HG02759 (cell line): ENCODE measurements around the gene DUSP16.

Experiments used
- ATAC-seq: cut with Tn5 transposase; IDR thresholded peaks from one replicate; pipeline ENCODE4 v1.9.1; 2021; ENCODE audit warnings: mild to moderate bottlenecking, moderate library complexity; ENCODE audit not compliant: unreplicated experiment

Gene DUSP16

GRCh38 chr12:12446786-12447185 lies 115.9 kb downstream of the DUSP16 start:
- ATAC-seq, result no peak

GRCh38 chr12:12445882-12446181 lies 116.8 kb downstream of the DUSP16 start:
- ATAC-seq, result no peak

- ATAC-seq, result no peak
Observed at GRCh38 chr12:12445165-12445881, 117.3 kb downstream of the DUSP16 start.

- no peak for ATAC-seq
Observed at GRCh38 chr12:12443431-12443878, 119.2 kb downstream of the DUSP16 start.

DNA sequence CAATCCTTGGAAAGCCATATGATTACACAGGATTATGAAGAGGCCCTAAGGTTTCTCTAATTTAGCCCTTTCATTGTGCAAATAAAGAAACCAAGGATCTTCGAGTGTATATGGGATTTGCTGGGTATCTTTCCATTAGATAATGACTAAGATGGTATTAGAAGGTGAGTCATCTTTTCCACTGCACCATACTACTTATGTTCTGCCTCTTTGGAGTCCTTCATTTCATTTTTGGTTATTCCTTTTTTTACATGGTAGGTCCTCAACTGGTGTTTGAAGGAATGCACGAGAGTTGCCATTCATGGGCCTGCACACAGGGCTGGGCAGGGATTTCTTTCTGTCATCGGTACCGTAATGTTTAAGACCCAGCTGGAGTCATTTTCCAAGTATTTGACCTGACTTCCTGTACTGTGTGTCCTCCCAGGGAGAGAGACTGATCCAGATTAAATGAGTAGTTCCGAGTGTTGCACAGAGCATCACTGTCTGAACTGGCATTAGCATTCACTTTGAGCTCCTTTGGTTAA lies 120.1 kb downstream of the DUSP16 start:
- no peak for ATAC-seq

DNA sequence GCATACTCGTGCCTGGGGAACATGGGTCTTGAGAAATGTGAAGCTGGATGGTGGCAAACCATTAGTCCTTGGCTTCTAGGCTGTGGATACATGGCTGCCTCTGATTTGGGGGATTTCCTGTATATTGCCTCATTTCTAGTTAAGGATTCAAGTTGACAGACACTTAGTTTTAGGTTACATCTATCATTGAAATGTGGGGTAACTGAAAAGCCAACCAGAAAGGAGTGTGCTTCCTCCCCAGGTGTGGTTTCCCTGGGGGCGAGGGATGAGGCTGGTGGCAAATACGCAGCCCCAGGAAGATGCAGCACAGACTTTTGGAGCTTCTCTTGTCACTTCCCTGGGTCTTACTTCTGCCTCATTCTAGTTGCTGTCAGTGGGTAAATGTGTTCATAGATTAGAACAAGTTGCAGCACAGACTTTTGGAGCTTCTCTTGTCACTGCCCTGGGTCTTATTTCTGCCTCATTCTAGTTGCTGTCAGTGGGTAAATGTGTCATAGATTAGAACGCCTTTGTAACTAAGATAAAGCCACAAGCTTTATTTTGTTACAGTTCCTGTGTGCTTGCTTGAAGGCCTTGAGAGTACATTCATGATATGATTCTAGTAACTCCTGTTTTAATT lies 120.7 kb downstream of the DUSP16 start:
- ATAC-seq, result peak; percentile 55

- ATAC-seq, result no peak
Observed at GRCh38 chr12:12441429-12441807, 121.2 kb downstream of the DUSP16 start.

GRCh38 chr12:12440784-12441428 lies 121.8 kb downstream of the DUSP16 start:
- ATAC-seq, result no peak

DNA sequence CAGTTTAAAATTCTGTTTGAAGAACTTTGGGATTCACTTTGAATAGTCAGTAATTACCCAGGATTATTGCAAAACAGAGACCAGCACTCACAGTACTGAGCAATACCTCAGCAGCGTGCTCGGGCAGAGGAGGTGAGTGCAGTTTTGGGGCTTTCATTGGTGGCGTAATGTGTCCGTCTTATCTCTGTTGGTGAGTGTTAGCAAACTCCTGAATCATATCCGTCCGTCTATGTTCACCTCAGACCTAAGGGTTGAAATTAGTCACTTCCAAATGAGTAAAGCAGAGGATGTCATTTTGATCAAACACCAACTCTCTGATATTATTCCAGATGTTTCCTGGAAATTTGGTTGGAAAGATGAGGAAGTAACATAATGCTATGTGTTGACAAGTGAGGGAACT lies 123.0 kb downstream of the DUSP16 start:
- no peak for ATAC-seq

- ATAC-seq, result no peak
Observed at GRCh38 chr12:12436831-12437345, 125.8 kb downstream of the DUSP16 start.

- no peak for ATAC-seq
Observed at GRCh38 chr12:12433203-12433731, 129.4 kb downstream of the DUSP16 start.

DNA sequence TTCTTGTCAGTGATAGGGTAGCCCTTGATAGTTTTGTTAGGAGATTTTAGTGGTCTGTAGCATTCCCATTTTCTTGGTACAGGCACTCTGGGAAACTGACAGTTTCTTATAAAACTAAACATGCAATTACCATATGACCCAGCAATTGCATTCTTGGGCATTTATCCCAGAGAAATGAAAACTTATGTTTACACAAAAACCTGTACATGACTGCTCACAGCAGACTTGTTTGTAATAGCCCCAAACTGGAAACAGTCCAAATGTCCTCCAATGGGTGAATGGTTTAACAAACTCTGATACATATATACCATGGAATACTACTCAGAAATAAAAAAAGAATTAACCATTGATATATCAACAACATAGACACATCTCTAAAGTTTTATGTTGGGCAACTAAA lies 130.3 kb downstream of the DUSP16 start:
- ATAC-seq, result no peak

- no peak for ATAC-seq
Observed at GRCh38 chr12:12428961-12429657, 133.6 kb downstream of the DUSP16 start.

- ATAC-seq, result no peak
Observed at GRCh38 chr12:12428047-12428446, 134.6 kb downstream of the DUSP16 start.

DNA sequence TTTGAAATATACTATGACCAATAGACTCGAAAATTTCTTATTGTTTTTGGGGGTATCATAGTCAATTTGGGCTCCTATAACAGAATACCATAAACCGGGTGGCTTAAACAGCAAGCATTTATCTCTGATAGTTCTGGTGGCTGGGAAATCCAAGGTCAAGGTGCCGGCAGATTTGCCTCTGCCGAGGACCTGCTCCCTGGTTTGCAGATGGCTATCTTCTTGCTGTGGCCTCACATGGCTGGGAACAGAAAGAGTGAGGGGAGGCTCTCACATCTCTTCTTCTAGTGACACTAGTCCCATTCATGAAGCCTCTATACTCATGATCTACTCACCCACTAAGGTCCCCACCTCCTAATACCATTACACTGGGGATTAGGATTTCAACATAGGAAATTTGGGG lies 135.1 kb downstream of the DUSP16 start:
- ATAC-seq, result no peak

DNA sequence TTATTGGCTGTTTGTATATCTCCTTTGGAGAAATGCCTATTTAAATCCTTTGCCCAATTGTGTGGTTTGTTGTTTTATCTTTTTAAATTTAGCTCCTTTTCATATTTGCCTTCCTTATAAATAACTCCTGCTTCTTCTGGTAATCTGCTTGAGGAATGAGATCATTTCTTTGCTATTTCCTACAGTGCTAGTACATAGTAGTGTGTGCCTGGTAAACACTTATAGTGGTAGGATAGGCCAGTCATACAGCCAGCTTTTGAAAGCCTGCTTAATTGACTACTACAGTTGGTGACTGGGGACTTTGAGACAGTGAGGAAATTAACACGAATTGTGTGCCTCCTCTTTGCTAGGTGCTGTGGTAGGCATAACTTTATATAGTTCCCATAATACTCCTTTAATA lies 137.0 kb downstream of the DUSP16 start:
- ATAC-seq, result no peak

- ATAC-seq, result no peak
Observed at GRCh38 chr12:12425001-12425400, 137.7 kb downstream of the DUSP16 start.
